Frontal cortex (tissue), 4 donors: Measurements from ENCODE around the gene DCP2. TPM values are rescaled to one million over a fixed set of nuclear protein-coding genes. Genes with fewer than 3 reads are reported as not detected.

Experiments used
- DNase-seq, 2 donors: peaks; one replicate each; pipeline ENCODE4 v3.0.0; 2012; ENCODE audit warnings: low spot score in 2 of 2
- FAIRE-seq: peaks from 2 replicates; lab custom pipeline; 2012; peaks lifted over from hg19 to GRCh38; lab: Jason Lieb, UNC
- total RNA-seq: library from RNA; depleted of rRNA; stranded (reverse); fragments of >200 nt; gene quantifications from one replicate; pipeline ENCODE4 v1.2.3, GENCODE V29; 2014
- donor health status: control.
- donor health status: control.
- donor health status: control.

DCP2 gene
- total RNA-seq, 1 donor from 2014 or later: 118 TPM

DNA sequence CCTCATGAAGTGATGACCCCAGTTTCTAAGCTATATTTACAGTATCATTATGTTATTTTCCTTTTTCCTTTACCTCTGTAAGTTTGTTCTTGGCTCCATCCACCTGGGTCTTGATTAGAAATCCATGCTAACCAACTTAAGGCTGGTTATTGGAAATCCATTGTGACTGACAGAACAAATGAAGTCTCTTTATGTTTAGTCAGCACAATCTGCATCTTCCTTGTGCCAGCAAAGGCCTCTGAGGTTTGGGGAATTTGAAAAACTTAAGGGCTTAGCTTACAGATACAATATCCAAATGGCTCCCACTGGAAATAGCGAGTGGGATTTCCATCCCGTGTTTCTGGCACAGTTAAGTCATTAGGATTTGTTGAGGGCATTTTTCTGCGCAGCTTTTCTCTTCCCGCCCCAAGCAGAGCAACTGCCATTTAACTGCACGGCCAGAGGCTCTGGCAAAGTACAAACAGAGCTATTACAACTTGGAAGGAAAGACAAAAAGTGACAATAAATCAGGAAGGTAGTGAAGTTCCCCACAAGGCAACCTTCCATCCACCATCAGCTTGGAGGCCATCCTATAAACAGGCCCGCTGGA is 64.2 kb downstream of the DCP2 start:
- FAIRE-seq (no peak), DNase-seq (no peak)

DNA sequence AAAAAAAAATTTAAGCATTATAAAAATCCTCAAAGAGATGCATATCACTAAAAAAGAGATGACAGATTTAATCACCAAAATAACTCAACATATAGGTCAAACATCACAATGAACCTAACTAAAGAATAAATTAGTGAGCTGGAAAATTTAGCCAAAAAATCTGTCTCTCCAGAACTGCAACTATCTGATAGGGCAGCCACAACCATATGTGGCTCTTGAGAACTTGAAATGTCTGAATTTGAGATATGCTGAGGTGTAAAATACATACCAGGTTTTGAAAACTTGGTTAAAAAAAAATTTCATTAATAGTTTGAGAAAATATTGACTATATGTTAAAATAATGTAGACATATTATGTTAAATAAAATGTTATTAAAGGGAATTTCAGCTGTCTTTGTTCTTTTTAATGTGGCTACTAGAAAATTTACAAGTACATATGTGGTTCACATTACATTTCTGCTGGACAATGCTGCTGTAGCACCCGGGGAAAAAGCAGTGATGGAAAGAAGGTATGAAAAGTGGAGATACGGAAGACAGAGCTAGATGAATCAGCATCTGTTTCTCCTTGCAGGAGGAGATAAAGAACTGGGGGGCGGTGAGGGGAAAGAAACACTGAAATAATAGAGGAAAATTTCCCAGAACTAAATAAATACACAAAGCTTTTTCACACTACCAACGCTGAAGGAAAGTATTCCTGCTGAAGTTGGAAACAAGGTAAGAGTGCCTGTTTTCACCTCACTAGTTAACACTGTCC is 66.1 kb downstream of the DCP2 start:
- FAIRE-seq (no peak), DNase-seq (no peak)

GRCh38 chr5:113043491-113043931 is 66.9 kb downstream of the DCP2 start:
- FAIRE-seq (no peak), DNase-seq (peak in 1 of 2 donors; percentile 57)

DNA sequence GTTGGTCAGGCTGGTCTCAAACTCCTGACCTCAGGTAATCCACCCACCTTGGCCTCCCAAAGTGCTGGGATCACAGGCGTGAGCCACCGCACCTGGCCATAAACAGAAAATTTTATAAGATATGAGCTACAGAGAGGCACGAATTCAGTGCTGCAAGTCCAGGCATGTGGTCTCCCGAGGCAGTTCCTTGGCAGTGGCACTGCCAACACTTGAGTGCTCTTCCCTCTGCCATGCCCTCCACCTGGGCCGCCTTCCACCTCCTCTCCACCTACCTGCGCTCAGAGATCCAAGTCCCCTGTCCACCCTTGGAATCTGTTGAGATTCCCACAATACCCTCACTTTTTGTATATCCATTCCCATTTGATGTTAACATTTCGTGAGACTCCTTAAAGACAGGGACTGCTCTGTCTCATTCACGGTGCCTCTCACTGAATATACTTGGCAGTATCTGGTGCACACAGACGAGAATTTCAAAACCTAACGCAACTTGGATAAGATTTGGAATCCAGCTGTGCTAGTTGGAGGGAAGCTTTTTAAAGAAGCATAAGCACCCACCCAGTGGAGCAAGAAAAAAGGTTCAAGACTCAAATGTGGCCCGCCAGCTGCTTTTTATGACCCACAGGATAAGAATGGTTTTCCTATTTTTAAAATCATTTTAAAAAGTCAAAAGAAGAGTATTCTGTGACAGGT is 68.3 kb downstream of the DCP2 start:
- DNase-seq (no peak), FAIRE-seq (no peak)

DNA sequence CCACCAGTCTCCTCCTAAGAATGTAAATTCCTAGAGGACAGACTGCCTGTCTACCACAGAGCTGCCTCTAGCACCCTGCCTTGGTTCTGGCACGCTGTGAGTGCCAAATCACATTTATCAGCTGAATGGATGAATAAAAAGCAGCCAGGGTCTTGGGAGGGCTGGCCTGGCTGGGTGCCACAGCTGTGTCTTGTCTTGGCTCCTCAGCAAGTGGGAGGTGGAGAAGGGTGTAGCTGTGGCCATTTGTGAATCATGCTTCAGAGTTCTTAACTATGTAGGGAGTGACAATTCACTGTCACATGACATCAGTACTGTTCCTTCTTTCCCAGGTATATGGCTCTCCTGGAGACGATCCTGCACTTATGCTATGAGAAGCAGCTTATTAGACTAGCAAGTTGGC is 70.6 kb downstream of the DCP2 start:
- FAIRE-seq: no peak
- no peak for DNase-seq

- FAIRE-seq (no peak), DNase-seq (no peak)
Observed at GRCh38 chr5:113047733-113048652, 71.4 kb downstream of the DCP2 start.

GRCh38 chr5:113048931-113049330 is 72.3 kb downstream of the DCP2 start:
- FAIRE-seq: no peak
- no peak for DNase-seq

GRCh38 chr5:113050721-113051382 is 74.3 kb downstream of the DCP2 start:
- FAIRE-seq (no peak), DNase-seq (peak in 1 of 2 donors; percentile 52)

- DNase-seq (no peak), FAIRE-seq (no peak)
Observed at GRCh38 chr5:113052041-113052795, 75.6 kb downstream of the DCP2 start.

- no peak for FAIRE-seq
- no peak for DNase-seq
Observed at GRCh38 chr5:113053511-113053995, 77.0 kb downstream of the DCP2 start.

DNA sequence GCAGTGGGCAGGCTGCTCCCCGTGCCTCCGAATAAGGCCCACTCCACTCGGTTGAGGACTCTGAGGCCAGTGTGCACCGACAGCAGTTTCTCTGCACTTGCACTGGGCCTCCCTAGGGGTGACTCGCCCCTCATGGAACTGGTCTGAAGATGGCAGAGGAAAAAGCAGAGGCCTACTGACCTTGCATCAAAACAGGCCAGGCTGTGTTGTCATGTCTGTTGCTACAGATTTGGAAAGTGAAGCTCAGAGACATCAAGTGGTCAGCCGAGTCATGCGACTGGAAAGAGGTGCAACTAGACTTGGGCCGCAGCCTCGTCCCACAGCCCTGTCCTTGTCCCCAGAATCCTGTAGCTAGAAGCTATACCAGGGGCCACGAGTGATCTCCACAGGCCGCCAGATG is 78.3 kb downstream of the DCP2 start:
- FAIRE-seq (no peak), DNase-seq (no peak)

GRCh38 chr5:113056988-113057387 is 80.4 kb downstream of the DCP2 start:
- DNase-seq (no peak), FAIRE-seq (no peak)

DNA sequence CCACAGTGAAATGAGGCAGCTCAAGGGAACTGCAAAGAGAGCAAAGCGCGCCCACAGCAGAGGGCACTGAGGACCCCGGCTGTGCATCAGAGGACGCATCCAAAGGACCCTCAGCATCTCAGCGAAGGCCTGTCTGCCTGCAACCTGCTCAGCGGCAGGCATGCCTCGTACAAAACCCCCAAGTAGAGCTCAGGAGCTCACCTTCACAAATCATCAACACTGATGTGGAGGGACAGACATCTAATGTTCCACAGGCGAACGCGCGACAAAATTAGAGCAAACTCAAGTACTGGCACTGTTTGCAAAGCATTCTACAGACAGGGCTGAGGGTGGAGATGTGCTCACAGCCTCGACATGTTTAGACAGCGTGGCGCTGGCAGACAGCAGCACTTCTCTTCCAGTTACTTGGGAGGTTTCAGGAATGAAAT is 81.0 kb downstream of the DCP2 start:
- no peak for DNase-seq
- FAIRE-seq: no peak

GRCh38 chr5:113058269-113058668 is 81.7 kb downstream of the DCP2 start:
- DNase-seq (no peak), FAIRE-seq (no peak)

DNA sequence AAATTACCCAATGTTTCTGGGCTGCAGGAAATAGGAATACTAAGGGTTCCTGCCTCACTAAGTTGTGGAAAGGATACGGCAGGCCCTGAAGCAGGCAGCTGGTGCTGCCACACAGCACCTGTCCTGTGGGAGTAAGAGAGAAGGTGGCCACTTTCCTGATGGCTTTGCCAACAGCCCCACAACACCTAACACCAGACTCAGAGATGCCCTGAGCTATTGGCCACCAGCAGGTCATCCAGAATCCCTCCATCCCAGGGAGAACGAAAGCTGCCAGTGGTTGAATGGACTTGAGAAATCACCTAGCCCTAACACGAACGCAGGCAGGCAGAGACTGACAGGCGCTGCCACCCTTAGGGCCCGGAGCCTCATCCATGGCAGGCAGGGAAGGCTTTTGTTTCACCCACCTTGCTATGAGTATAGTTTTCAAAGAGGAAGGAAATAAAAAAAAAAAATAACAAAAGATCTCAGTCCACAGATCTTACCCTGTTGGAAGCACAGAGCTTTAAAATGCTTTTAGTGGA is 82.2 kb downstream of the DCP2 start:
- FAIRE-seq (no peak), DNase-seq (no peak)

DNA sequence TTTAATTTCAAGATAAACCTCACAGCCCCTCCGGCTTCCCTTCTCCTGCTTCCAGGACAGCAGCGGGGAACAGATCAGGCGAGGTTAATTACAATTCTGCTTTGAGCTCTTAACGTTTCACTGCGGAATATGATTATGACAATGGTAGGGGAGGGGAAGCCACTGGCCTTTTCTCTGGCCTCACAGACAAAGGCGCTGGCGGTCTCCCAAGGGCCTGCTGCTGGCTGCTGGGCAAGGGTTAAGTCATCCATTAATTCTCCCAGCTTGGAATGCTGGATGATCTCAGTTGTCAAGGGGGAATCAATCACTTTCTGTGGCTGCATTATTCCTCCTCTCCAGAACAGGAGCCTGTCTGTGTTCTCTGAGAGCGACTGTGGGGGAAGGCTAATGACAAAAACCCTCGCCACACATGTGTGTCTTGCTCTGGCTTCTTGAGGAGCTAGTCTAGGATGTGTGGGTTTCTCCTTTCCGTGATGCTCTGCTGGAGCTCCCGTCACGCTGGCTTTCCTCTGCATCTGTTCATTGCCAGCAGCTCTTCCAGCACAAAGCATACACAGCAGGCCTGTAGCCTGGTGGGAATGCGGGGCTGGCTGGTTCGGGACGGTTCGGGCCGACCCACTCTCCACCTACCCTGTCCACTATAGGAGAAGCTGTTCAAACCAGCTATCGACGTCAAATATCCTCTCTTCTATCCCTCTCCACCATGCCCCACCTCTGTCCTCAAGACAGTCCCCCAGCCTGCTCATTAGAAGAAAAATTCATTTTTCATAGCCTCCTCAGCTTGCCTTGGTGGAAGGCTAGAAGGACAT is 82.8 kb downstream of the DCP2 start:
- no peak for FAIRE-seq
- peak in 1 of 2 donors; percentile 38 for DNase-seq

GRCh38 chr5:113060408-113061025 is 83.9 kb downstream of the DCP2 start:
- no peak for DNase-seq

More at GRCh38 chr5:113060408-113061025, 83.9 kb downstream of the DCP2 start:
- FAIRE-seq: no peak
